ENCODE results near the gene CHST14.

GRCh38 chr15:40428185-40428584, 42.6 kb upstream of the CHST14 start:
- TF ChIP-seq POLR2AphosphoS5 (IDR thresholded peaks at IDR 0.05; ENCODE audit: low read depth, low read length) (no peak), RFX5 (IDR thresholded peaks at IDR 0.05; ENCODE audit: low read length) (no peak), GABPA (IDR thresholded peaks at IDR 0.05; ENCODE audit: low read depth) (no peak), SMC3 (IDR thresholded peaks at IDR 0.05; ENCODE audit: low read depth, low read length) (no peak), EZH2phosphoT487 (IDR thresholded peaks at IDR 0.05; ENCODE audit: borderline replicate concordance, low read depth) (no peak), SIN3A (IDR thresholded peaks at IDR 0.05; ENCODE audit: borderline replicate concordance, low read depth, low read length) (no peak), TAF1 (IDR thresholded peaks at IDR 0.05; ENCODE audit: borderline replicate concordance, low read depth, low read length) (no peak), REST (IDR thresholded peaks at IDR 0.05; ENCODE audit: low read depth, low read length) (no peak), CTCF (IDR thresholded peaks at IDR 0.05) (no peak), USF1 (IDR thresholded peaks at IDR 0.05; ENCODE audit: borderline replicate concordance, low read depth) (no peak)

Measured in SK-N-SH (cell line).